Measurements from ENCODE around the gene TRPV4.
"Not testable (repeated sequence)": the region's sequence is repeated elsewhere in the genome, so short reads cannot be mapped to it uniquely, and the experiment has no call there.

TRPV4 gene

GRCh38 chr12:109858764-109859163 is 25.6 kb upstream of the TRPV4 start:
- DNase-seq (ENCODE audit: low read depth) = no peak
- no peak for TF ChIP-seq CTCF (IDR thresholded peaks at IDR 0.05; ENCODE audit: insufficient read depth, low read depth, low read length, missing control alignments)
- H3K4me3 ChIP-seq (ENCODE audit: low read depth, low read length) = no peak overlapping the region

- TF ChIP-seq CTCF (IDR thresholded peaks at IDR 0.05; ENCODE audit: insufficient read depth, low read depth, low read length, missing control alignments) = no peak
- DNase-seq (ENCODE audit: low read depth) = no peak
- H3K4me3 ChIP-seq (ENCODE audit: low read depth, low read length) = no peak overlapping the region
Measured at GRCh38 chr12:109857715-109858114, 24.5 kb upstream of the TRPV4 start.

GRCh38 chr12:109855377-109855776 is 22.2 kb upstream of the TRPV4 start:
- TF ChIP-seq CTCF (IDR thresholded peaks at IDR 0.05; ENCODE audit: insufficient read depth, low read depth, low read length, missing control alignments) = no peak
- DNase-seq (ENCODE audit: low read depth) = no peak
- H3K4me3 ChIP-seq (ENCODE audit: low read depth, low read length) = no peak overlapping the region

- not testable (repeated sequence) for H3K4me3 ChIP-seq (ENCODE audit: low read depth, low read length); DNase-seq (ENCODE audit: low read depth)
Measured at GRCh38 chr12:109850518-109850917, 17.3 kb upstream of the TRPV4 start.

GRCh38 chr12:109847142-109847735 is 14.0 kb upstream of the TRPV4 start:
- DNase-seq (ENCODE audit: low read depth) = no peak
- TF ChIP-seq CTCF (IDR thresholded peaks at IDR 0.05; ENCODE audit: insufficient read depth, low read depth, low read length, missing control alignments) = no peak
- no peak overlapping the region for H3K4me3 ChIP-seq (ENCODE audit: low read depth, low read length)

- TF ChIP-seq CTCF (IDR thresholded peaks at IDR 0.05; ENCODE audit: insufficient read depth, low read depth, low read length, missing control alignments) = no peak
- peak overlapping the region; percentile 12 for H3K4me3 ChIP-seq (ENCODE audit: low read depth, low read length)
- DNase-seq (ENCODE audit: low read depth) = no peak
Measured at GRCh38 chr12:109845824-109846205, 12.6 kb upstream of the TRPV4 start.

- peak; percentile 86 for DNase-seq (ENCODE audit: low read depth)
- TF ChIP-seq CTCF (IDR thresholded peaks at IDR 0.05; ENCODE audit: insufficient read depth, low read depth, low read length, missing control alignments) = peak; percentile 99
- peak overlapping the region; percentile 12 for H3K4me3 ChIP-seq (ENCODE audit: low read depth, low read length)
Measured at GRCh38 chr12:109844983-109845823, 12.0 kb upstream of the TRPV4 start.
